ENCODE measurements around the gene TRDN. TPM values are rescaled to one million over a fixed set of nuclear protein-coding genes. Genes with fewer than 3 reads are reported as not detected.
"Not testable (repeated sequence)": the region's sequence is repeated elsewhere in the genome, so short reads cannot be mapped to it uniquely, and the experiment has no call there.

Gene TRDN
- total and polyA plus RNA-seq, 2 experiments from 2014 or later: 0.10 to 0.48 TPM

- Histone ChIP-seq H3K36me3 (replicated peaks; ENCODE audit: insufficient read depth, low read depth) (no peaks in the 10 kb centered on the region), H3K9me2 (replicated peaks; ENCODE audit: insufficient read depth) (no peaks in the 10 kb centered on the region), H2AFZ (no peak overlapping the region), H3K9me3 (ENCODE audit: low read depth) (no peaks in the 10 kb centered on the region), H3K79me2 (no peaks in the 10 kb centered on the region), H3K27me3 (no peaks in the 10 kb centered on the region), H3K4me2 (no peak overlapping the region), H4K20me1 (ENCODE audit: insufficient read depth, poor library complexity, severe bottlenecking) (no peaks in the 10 kb centered on the region), H3K27ac (no peak overlapping the region), H3K4me3 (no peak overlapping the region), H3K4me1 (ENCODE audit: insufficient read depth) (no peaks in the 10 kb centered on the region)
- no peak for DNase-seq (ENCODE audit: low spot score)
- TF ChIP-seq CTCF (IDR thresholded peaks at IDR 0.05; ENCODE audit: poor library complexity) (no peak), EZH2 (IDR thresholded peaks at IDR 0.05; ENCODE audit: borderline replicate concordance) (no peak), EZH2phosphoT487 (IDR thresholded peaks at IDR 0.05; ENCODE audit: low read depth, severe bottlenecking, unreplicated experiment) (no peak)
- WGBS (ENCODE audit: low lambda C conversion rate, missing lambda C conversion rate): 95% methylated on average over 2 of the region's 2 CpGs
These were observed 139.7 kb downstream of the TRDN start for GRCh38 chr6:123497025-123497424.

GRCh38 chr6:123489589-123489988, 147.2 kb downstream of the TRDN start:
- no peak overlapping the region for H3K27ac ChIP-seq
- no peak overlapping the region for H3K4me2 ChIP-seq
- no peak overlapping the region for H3K4me3 ChIP-seq
- H4K20me1 ChIP-seq (ENCODE audit: insufficient read depth, poor library complexity, severe bottlenecking): no peaks in the 10 kb centered on the region
- TF ChIP-seq EZH2phosphoT487 (IDR thresholded peaks at IDR 0.05; ENCODE audit: low read depth, severe bottlenecking, unreplicated experiment) (no peak), CTCF (IDR thresholded peaks at IDR 0.05; ENCODE audit: poor library complexity) (no peak)
- H2AFZ ChIP-seq: no peak overlapping the region
- H3K4me1 ChIP-seq (ENCODE audit: insufficient read depth): no peaks in the 10 kb centered on the region
- DNase-seq (ENCODE audit: low spot score): no peak
- no peaks in the 10 kb centered on the region for H3K79me2 ChIP-seq
- WGBS (ENCODE audit: low lambda C conversion rate, missing lambda C conversion rate): 84% methylated on average over 1 of the region's 1 CpG
- H3K9me2 ChIP-seq (replicated peaks; ENCODE audit: insufficient read depth): no peaks in the 10 kb centered on the region
- H3K9me3 ChIP-seq (ENCODE audit: low read depth): no peaks in the 10 kb centered on the region
- no peaks in the 10 kb centered on the region for H3K36me3 ChIP-seq (replicated peaks; ENCODE audit: insufficient read depth, low read depth)
- H3K27me3 ChIP-seq: no peaks in the 10 kb centered on the region

GRCh38 chr6:123480986-123481385, 155.8 kb downstream of the TRDN start:
- WGBS (ENCODE audit: low lambda C conversion rate, missing lambda C conversion rate): 32% methylated on average over 1 of the region's 1 CpG
- no peak overlapping the region for H2AFZ ChIP-seq
- no peak overlapping the region for H3K27ac ChIP-seq
- H3K4me1 ChIP-seq (ENCODE audit: insufficient read depth): no peaks in the 10 kb centered on the region
- TF ChIP-seq EZH2 (IDR thresholded peaks at IDR 0.05; ENCODE audit: borderline replicate concordance) (no peak), EZH2phosphoT487 (IDR thresholded peaks at IDR 0.05; ENCODE audit: low read depth, severe bottlenecking, unreplicated experiment) (no peak), CTCF (IDR thresholded peaks at IDR 0.05; ENCODE audit: poor library complexity) (no peak)
- H3K4me2 ChIP-seq: no peak overlapping the region
- no peaks in the 10 kb centered on the region for H3K9me2 ChIP-seq (replicated peaks; ENCODE audit: insufficient read depth)
- no peaks in the 10 kb centered on the region for H3K79me2 ChIP-seq
- no peaks in the 10 kb centered on the region for H3K36me3 ChIP-seq (replicated peaks; ENCODE audit: insufficient read depth, low read depth)
- H3K9me3 ChIP-seq (ENCODE audit: low read depth): no peaks in the 10 kb centered on the region
- no peak for DNase-seq (ENCODE audit: low spot score)
- no peaks in the 10 kb centered on the region for H4K20me1 ChIP-seq (ENCODE audit: insufficient read depth, poor library complexity, severe bottlenecking)
- H3K27me3 ChIP-seq: no peaks in the 10 kb centered on the region
- H3K4me3 ChIP-seq: no peak overlapping the region

GRCh38 chr6:123472025-123472702, 164.6 kb downstream of the TRDN start:
- not testable (repeated sequence) for H3K36me3 ChIP-seq (replicated peaks; ENCODE audit: insufficient read depth, low read depth); H3K4me3 ChIP-seq; DNase-seq (ENCODE audit: low spot score); H4K20me1 ChIP-seq (ENCODE audit: insufficient read depth, poor library complexity, severe bottlenecking); H3K27me3 ChIP-seq; H3K9me3 ChIP-seq (ENCODE audit: low read depth); H2AFZ ChIP-seq; H3K27ac ChIP-seq; H3K4me1 ChIP-seq (ENCODE audit: insufficient read depth); H3K4me2 ChIP-seq; H3K79me2 ChIP-seq; H3K9me2 ChIP-seq (replicated peaks; ENCODE audit: insufficient read depth)
- 89% methylated on average over 17 of the region's 29 CpGs for WGBS (ENCODE audit: low lambda C conversion rate, missing lambda C conversion rate)
